Left lung (tissue), 10 donors: ENCODE results near the gene SDCCAG8. TPM values are rescaled to one million over a fixed set of nuclear protein-coding genes. Genes with fewer than 3 reads are reported as not detected.

Source experiments
- ATAC-seq: fragments of 200-7000 bp; cut with Tn5 transposase; one replicate; pipeline ENCODE4 v1.9.1; 2020; ENCODE audit warnings: moderate library complexity
- DNase-seq, 4 donors: peaks; one replicate each; pipeline ENCODE4 v3.0.0-alpha.2; 2013 to 2020
- H3K27ac ChIP-seq, 2 donors: fragments of 200-600 bp; sonication (generic) in 1 of 2; one replicate each; pipeline versions ENCODE4 v1.5.0 to v1.8.0; 2020 to 2021
- H3K27me3 ChIP-seq, 2 donors: fragments of 200-600 bp; sonication (generic) in 1 of 2; one replicate each; pipeline versions ENCODE4 v1.5.0 to v1.8.0; 2020 to 2021
- H3K36me3 ChIP-seq, 2 donors: fragments of 200-600 bp; sonication (generic) in 1 of 2; one replicate each; pipeline versions ENCODE4 v1.5.0 to v1.8.0; 2020 to 2021
- H3K4me1 ChIP-seq, 2 donors: fragments of 200-600 bp; one replicate each; pipeline ENCODE4 v1.8.0; 2021
- H3K4me3 ChIP-seq, 2 donors: fragments of 200-600 bp; sonication (generic) in 1 of 2; one replicate each; pipeline versions ENCODE4 v1.5.0 to v1.8.0; 2020 to 2021; ENCODE audit warnings: mild to moderate bottlenecking in 1 of 2
- H3K9me3 ChIP-seq, 2 donors: fragments of 200-600 bp; sonication (generic) in 1 of 2; one replicate each; pipeline versions ENCODE4 v1.5.0 to v1.8.0; 2020 to 2021
- CTCF ChIP-seq, 2 donors: fragments of 200-600 bp; sonication (generic) in 1 of 2; IDR thresholded peaks; one replicate each; pipeline versions ENCODE4 v1.5.0 to v1.8.0; 2021; ENCODE audit warnings: antibody characterized with exemption in 2 of 2
- intact Hi-C, 2 donors: fragments of 100-400 bp; cut with DNase I; formaldehyde crosslinking; loops; one replicate each; pipeline versions ENCODE4 v1.11.2 to v1.14.2; 2022
- polyA plus RNA-seq, 6 donors: library from polyadenylated mRNA; unstranded; fragments of 120-200 nt; gene quantifications; one replicate each; pipeline ENCODE4 v1.2.1, GENCODE V29; 2013; ENCODE audit not compliant: insufficient read length in 6 of 6
- total RNA-seq, 2 donors: library from RNA; stranded (reverse); fragmentation: NEBNext Ultra II Directional; extraction: Animal tissue kit (Norgen Biotek cat#: 25700); gene quantifications; one replicate each; pipeline ENCODE4 v1.2.1, GENCODE V29; 2021
- donor health status: DM: no; HTN: yes; CAD: no.
- donor health status: DM: no; HTN: no; CAD: no.

Gene SDCCAG8
- total and polyA plus RNA-seq, 8 donors, result 36.6 to 83.7 (median 44.6) TPM

DNA sequence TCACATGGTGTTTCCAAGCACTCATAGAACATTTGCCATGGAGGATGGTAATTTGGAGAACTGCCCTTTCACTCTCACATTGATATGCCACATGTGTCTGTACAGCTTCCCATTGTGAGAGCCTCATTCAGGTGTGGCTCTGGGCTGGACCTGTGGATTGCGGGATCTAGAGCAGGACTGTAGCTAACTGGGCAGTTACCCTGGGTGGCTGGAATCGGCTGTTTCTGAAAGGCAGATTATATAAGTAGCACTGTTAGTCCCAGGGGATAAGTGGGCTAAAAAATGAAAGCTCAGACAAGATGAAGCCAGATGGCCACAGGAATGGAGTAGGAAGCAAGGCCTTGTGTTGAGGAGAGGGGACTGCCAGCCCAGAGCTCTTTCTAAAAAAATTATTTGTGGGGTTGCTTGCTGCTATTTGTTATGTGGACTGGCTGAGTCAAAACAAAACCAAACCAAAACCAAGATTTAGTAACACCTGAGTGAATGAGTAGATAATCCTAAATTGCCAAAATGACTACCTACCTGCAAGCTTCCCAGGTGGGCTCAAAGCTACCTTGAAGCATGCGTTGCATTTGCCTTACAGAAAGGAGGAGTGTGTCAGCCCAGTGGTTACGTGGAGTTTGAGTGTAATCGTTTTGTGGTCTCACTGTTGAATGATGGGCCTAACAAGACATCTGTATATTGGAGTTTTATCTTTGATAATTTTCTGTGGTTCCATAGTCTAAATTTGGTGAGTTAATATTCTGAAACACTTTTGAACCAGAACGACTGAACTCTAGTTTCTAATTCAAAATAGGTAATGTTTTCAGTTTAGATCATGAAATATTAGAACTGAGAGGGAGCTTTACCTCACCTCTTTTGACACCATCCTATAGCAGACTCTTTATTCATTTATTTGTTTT, 58.0 kb downstream of the SDCCAG8 start:
- intact Hi-C loops, result no loop called here
- no peak overlapping the region for H3K4me3 ChIP-seq
- H3K36me3 ChIP-seq, result peaks cover 0 to 39% of the 10 kb centered on the region in 2 donors
- no peaks in the 10 kb centered on the region for H3K9me3 ChIP-seq
- DNase-seq (no peak), ATAC-seq (peak; percentile 58)
- H3K27me3 ChIP-seq, result no peaks in the 10 kb centered on the region
- peaks cover 0 to 22% of the 10 kb centered on the region in 2 donors for H3K4me1 ChIP-seq
- TF ChIP-seq CTCF (IDR thresholded peaks at IDR 0.05), result no peak
- peak overlapping the region; percentile 11 to 75 for H3K27ac ChIP-seq

DNA sequence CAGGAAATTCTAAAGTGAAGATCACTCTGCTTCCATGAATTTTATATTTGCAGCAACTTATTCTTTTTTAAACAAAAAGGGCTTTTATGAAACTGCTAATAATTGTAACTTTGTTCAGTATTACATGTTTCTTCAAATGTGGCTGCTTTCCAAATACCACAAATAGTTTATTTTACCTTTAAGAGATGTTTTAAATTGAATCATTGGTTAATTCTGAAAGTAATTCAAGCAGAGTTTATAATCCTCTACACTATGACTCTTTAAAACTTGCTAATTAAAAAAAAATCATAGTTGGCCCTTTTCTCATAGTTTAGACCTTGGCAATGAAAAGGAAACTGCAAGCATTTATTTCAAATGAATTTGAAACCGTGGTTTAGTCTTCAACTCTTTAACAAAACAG, 59.6 kb downstream of the SDCCAG8 start:
- no peak for TF ChIP-seq CTCF (IDR thresholded peaks at IDR 0.05)
- DNase-seq (no peak), ATAC-seq (no peak)
- Histone ChIP-seq H3K4me1 (peaks cover 0 to 22% of the 10 kb centered on the region in 2 donors), H3K36me3 (peaks cover 0 to 37% of the 10 kb centered on the region in 2 donors), H3K9me3 (no peaks in the 10 kb centered on the region), H3K4me3 (no peak overlapping the region), H3K27ac (peak overlapping the region; percentile 2 to 6), H3K27me3 (no peaks in the 10 kb centered on the region)
- intact Hi-C loops, result no loop called here

- Histone ChIP-seq H3K4me3 (no peak overlapping the region), H3K27ac (peak overlapping the region; percentile 2 to 6), H3K4me1 (peaks cover 0 to 22% of the 10 kb centered on the region in 2 donors), H3K9me3 (no peaks in the 10 kb centered on the region), H3K27me3 (no peaks in the 10 kb centered on the region), H3K36me3 (peaks cover 0 to 37% of the 10 kb centered on the region in 2 donors)
- ATAC-seq (peak; percentile 57), DNase-seq (no peak)
- intact Hi-C loops, result no loop called here
- no peak for TF ChIP-seq CTCF (IDR thresholded peaks at IDR 0.05)
Measured at GRCh38 chr1:243315893-243316292, 60.1 kb downstream of the SDCCAG8 start.

DNA sequence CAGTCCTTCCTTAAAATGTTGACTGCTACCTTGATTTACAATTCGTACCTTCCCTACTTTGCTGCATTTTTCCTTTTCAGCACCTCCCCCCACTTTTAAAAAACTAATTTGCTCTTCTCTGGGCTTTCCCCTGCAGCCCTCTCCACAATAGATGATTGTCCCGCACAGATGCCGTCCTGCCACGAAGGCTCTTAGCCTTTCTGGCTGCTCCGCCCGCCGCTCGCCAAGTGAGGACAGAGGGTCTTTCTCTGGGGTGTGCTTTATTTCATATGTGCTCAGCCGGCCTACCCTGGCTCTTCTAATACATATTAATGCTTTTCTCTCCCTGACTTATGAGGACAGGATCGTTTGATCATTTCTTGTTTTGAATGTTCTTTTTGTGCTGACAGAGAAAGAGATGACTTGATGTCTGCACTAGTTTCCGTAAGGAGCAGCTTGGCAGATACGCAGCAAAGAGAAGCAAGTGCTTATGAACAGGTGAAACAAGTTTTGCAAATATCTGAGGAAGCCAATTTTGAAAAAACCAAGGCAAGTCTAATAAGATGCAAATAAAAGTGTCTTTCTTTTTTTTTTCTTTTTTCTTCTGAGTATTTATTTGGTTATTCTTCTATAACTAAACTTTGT, 60.6 kb downstream of the SDCCAG8 start:
- no peaks in the 10 kb centered on the region for H3K27me3 ChIP-seq
- ATAC-seq, result peak; percentile 55
- DNase-seq, result peak in 2 of 4 donors; percentile 10 to 58
- H3K36me3 ChIP-seq, result peaks cover 0 to 37% of the 10 kb centered on the region in 2 donors
- H3K9me3 ChIP-seq, result no peaks in the 10 kb centered on the region
- no peak overlapping the region for H3K4me3 ChIP-seq
- no peak for TF ChIP-seq CTCF (IDR thresholded peaks at IDR 0.05)
- peaks cover 0 to 22% of the 10 kb centered on the region in 2 donors for H3K4me1 ChIP-seq
- H3K27ac ChIP-seq, result peak overlapping the region in 1 of 2 donors; percentile 6
- intact Hi-C loops, result no loop called here

DNA sequence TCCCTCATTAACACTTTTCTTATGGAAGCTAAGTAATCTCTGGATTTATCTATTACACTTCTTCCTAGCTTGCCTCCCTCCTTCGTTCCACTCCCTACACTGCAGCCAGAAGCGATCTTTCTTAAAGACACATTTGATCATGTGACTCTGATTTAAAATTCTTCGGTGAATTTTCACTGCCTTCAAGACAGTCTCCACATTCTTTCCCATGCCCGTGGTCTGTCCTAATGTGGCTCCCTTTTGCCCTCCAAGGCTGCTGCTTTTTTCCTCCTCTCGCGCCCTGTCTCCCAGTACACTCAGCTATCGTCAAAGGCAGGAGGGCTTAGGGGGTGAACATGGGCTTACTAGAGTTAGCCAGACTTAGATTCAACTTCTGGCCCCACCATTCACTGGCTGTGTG, 64.4 kb downstream of the SDCCAG8 start:
- intact Hi-C loops, result no loop called here
- DNase-seq, result no peak
- Histone ChIP-seq H3K4me3 (no peak overlapping the region), H3K27ac (no peak overlapping the region), H3K4me1 (peaks cover 0 to 18% of the 10 kb centered on the region in 2 donors), H3K9me3 (no peaks in the 10 kb centered on the region), H3K36me3 (peaks cover 0 to 30% of the 10 kb centered on the region in 2 donors), H3K27me3 (no peaks in the 10 kb centered on the region)
- no peak for ATAC-seq
- TF ChIP-seq CTCF (IDR thresholded peaks at IDR 0.05), result no peak
